Lower leg skin (tissue), 3 donors: ENCODE data around the gene PTPRN2.

ENCODE experiments used
- CTCF ChIP-seq, 3 donors: fragments of 450-650 bp; IDR thresholded peaks; one replicate each; pipeline ENCODE4 v1.5.1; 2016; ENCODE audit warnings: antibody characterized with exemption in 3 of 3, mild to moderate bottlenecking in 3 of 3, moderate library complexity in 2 of 3
- POLR2A ChIP-seq, 2 donors: fragments of 450-650 bp; IDR thresholded peaks; one replicate each; pipeline ENCODE4 v1.6.1; 2016 to 2017; ENCODE audit warnings: antibody characterized with exemption in 2 of 2, mild to moderate bottlenecking in 1 of 2, moderate library complexity in 1 of 2

GRCh38 chr7:158323741-158324396 lies 263.8 kb downstream of the PTPRN2 start:
- TF ChIP-seq CTCF (IDR thresholded peaks at IDR 0.05): no peak
- TF ChIP-seq POLR2A (IDR thresholded peaks at IDR 0.05): no peak
